ENCODE data around the gene COPZ1. TPM values are rescaled to one million over a fixed set of nuclear protein-coding genes. Genes with fewer than 3 reads are reported as not detected.

COPZ1 gene
- total and polyA plus RNA-seq, 9 of the 15 experiments (the other 6 are each of a cell fraction or from before 2014, with no cell fraction given) = 137 to 487 (median 233) TPM

- BruUV-seq (replicated peaks) = no TSS peak
- Histone ChIP-seq H3K9me3 (replicated peaks; ENCODE audit: control insufficient read depth, insufficient read depth, low read depth, low read length) (no peaks in the 10 kb centered on the region), H3K27me3 (ENCODE audit: control insufficient read depth in 2 of 2, insufficient read depth in 2 of 2, low read length in 2 of 2) (no peaks in the 10 kb centered on the region), H3K4me3 (no peak overlapping the region), H3K4me1 (replicated peaks in 1 of 2; ENCODE audit: control insufficient read depth in 2 of 2, insufficient read depth in 2 of 2, low read length in 2 of 2) (peaks cover 40 to 42% of the 10 kb centered on the region in 2 experiments), H3K27ac (ENCODE audit: extremely low read depth, low read depth, low read length) (peak overlapping the region; percentile 65; the same call in 2 of the 3 replicates), H4K20me1 (replicated peaks; ENCODE audit: control insufficient read depth, insufficient read depth, low read length) (no peaks in the 10 kb centered on the region; the same call in 1 of the 2 replicates), H3K36me3 (ENCODE audit: control insufficient read depth, insufficient read depth, low read length) (peaks cover 56% of the 10 kb centered on the region; the same call in 2 of the 3 replicates), H3K4me2 (ENCODE audit: insufficient read depth, low read length) (peak overlapping the region; percentile 59; the same call in 1 of the 2 replicates), H3K9me1 (ENCODE audit: control insufficient read depth, insufficient read depth, low read length) (peaks cover 3% of the 10 kb centered on the region), H3K9ac (ENCODE audit: insufficient read depth in 1 of 2, low read depth in 2 of 2, low read length in 2 of 2) (peak overlapping the region; percentile 45 to 84; a peak in 1 of 4 replicates), H3K79me2 (ENCODE audit: control insufficient read depth, insufficient read depth, low read length) (peaks cover 54% of the 10 kb centered on the region), H2AFZ (ENCODE audit: low read depth, low read length) (no peak overlapping the region)
- intact Hi-C loops (cut with micrococcal nuclease) = loop anchor here (1.0 kb wide), 3 partner anchors 14 to 46 kb away; no protein-coding TSS in a partner anchor
- in situ Hi-C loops (cut with MboI) = loop anchor here (10.0 kb wide), 1 partner anchor 51 kb away; no protein-coding TSS in a partner anchor
- CTCF ChIA-PET (ENCODE audit: low intra/inter-chr PET ratio) = interaction anchor here (0.6 to 1.3 kb wide), 2 partner anchors 177 to 793 kb away, joined by 3 read pairs; no protein-coding TSS in a partner anchor
- DNase-seq (ENCODE audit: extremely low read depth in 1 of 4, low spot score in 3 of 4) (no peak), FAIRE-seq (no peak), ATAC-seq (no peak)
- WGBS (ENCODE audit: insufficient coverage, low coverage, missing lambda C conversion rate) = 16% methylated on average over 3 of the region's 3 CpGs
- POLR2A ChIA-PET = interaction anchor here (0.6 to 1.9 kb wide), 9 partner anchors 9 to 98 kb away, joined by 3 to 5 read pairs (median 4); partner anchors contain the start of gene ZNF385A
- TF ChIP-seq POLR2G (IDR thresholded peaks at IDR 0.05; ENCODE audit: low read depth, low read length) = 0 out of 2 replicates have a peak, but pooled peaks have one; percentile 24
- TF ChIP-seq ZNF511 (CRISPR knock-in tag; IDR thresholded peaks at IDR 0.05) = no peak
- TF ChIP-seq GATA2 (CRISPR knock-in tag; IDR thresholded peaks at IDR 0.05) = peak; percentile 20; the same call in 1 of the 2 replicates
- TF ChIP-seq CUX1 (CRISPR knock-in tag; IDR thresholded peaks at IDR 0.05) = no peak
- TF ChIP-seq ETS2 (tag; IDR thresholded peaks at IDR 0.05; ENCODE audit: borderline replicate concordance, poor library complexity, severe bottlenecking) = no peak
- no peak for TF ChIP-seq ZNF444 (CRISPR knock-in tag; IDR thresholded peaks at IDR 0.05)
- TF ChIP-seq ZNF740 (CRISPR knock-in tag; IDR thresholded peaks at IDR 0.05) = no peak
- TF ChIP-seq ZNF740 (tag; IDR thresholded peaks at IDR 0.05) = no peak
- no peak for TF ChIP-seq STAG1 (CRISPR knock-in tag; IDR thresholded peaks at IDR 0.05; ENCODE audit: borderline replicate concordance)
- TF ChIP-seq KLF6 (CRISPR knock-in tag; IDR thresholded peaks at IDR 0.05; ENCODE audit: borderline replicate concordance) = no peak
- no peak for TF ChIP-seq NFATC3 (IDR thresholded peaks at IDR 0.05)
- peak; percentile 38; the same call in 1 of the 2 replicates for TF ChIP-seq SPI1 (IDR thresholded peaks at IDR 0.05; ENCODE audit: borderline replicate concordance, low read depth, low read length)
Observed at GRCh38 chr12:54393743-54394142, 68.8 kb downstream of the COPZ1 start.
